HepG2 (cell line): ENCODE results near the gene AHCYL1. TPM values are rescaled to one million over a fixed set of nuclear protein-coding genes. Genes with fewer than 3 reads are reported as not detected.
A peak's percentile ranks its signal among the peaks of the same experiment; 100 is the strongest.

Source experiments
- ATF7-NPFF ChIP-seq: sonication (generic); formaldehyde crosslinking; IDR thresholded peaks from 2 replicates; pipeline ENCODE4 v1.8.1; 2023; ENCODE audit warnings: mild to moderate bottlenecking, low read depth, missing genetic modification reagents, moderate library complexity
- GATA4 ChIP-seq: sonication (generic); IDR thresholded peaks from 2 replicates; pipeline ENCODE4 v1.6.1; 2016; ENCODE audit warnings: antibody characterized with exemption, low read depth, borderline replicate concordance
- HNRNPUL1 ChIP-seq: fragments of 200-400 bp; formaldehyde crosslinking; IDR thresholded peaks from 2 replicates; pipeline ENCODE4 v1.6.1; 2017; ENCODE audit warnings: low read depth, mild to moderate bottlenecking, low read length, moderate library complexity
- MED13 ChIP-seq: sonication (generic); formaldehyde crosslinking; IDR thresholded peaks from 2 replicates; pipeline ENCODE4 v1.5.0; 2020; ENCODE audit warnings: missing genetic modification reagents
- NR2C2 ChIP-seq: sonication (generic); formaldehyde crosslinking; IDR thresholded peaks from 2 replicates; pipeline ENCODE4 v1.4.0; 2020; ENCODE audit warnings: missing genetic modification reagents, mild to moderate bottlenecking, moderate library complexity, borderline replicate concordance
- PHF5A ChIP-seq: IDR thresholded peaks from one replicate; pipeline ENCODE4 v1.6.1; 2018; ENCODE audit warnings: low read depth, missing genetic modification reagents; ENCODE audit not compliant: unreplicated experiment
- SIN3A ChIP-seq: IDR thresholded peaks from 2 replicates; pipeline ENCODE4 v1.6.1; 2011; ENCODE audit warnings: low read depth, mild to moderate bottlenecking, control low read depth, low read length, borderline replicate concordance
- STAT5B ChIP-seq: sonication (generic); formaldehyde crosslinking; IDR thresholded peaks from 2 replicates; pipeline ENCODE4 v1.4.0; 2020; ENCODE audit warnings: missing genetic modification reagents
- ZNF891 ChIP-seq: sonication (generic); formaldehyde crosslinking; IDR thresholded peaks from 2 replicates; pipeline ENCODE4 v1.5.0; 2020; ENCODE audit warnings: mild to moderate bottlenecking, missing genetic modification reagents
- polyA plus RNA-seq, 8 experiments: library from polyadenylated mRNA; depleted of rRNA in 3 of 8; stranded (reverse) in 7 of 8; unstranded in 1 of 8; fragments of >200 nt; fragmentation: Illumina TruSeq in 4 of 8; extraction: Trizol in 4 of 8; gene quantifications; 2 replicates each; pipeline versions ENCODE4 v1.2.1 to v1.2.3, GENCODE V29; 2011 to 2016; ENCODE audit warnings: low read depth in 4 of 8, missing spikeins in 1 of 8, mixed read lengths in 1 of 8; ENCODE audit not compliant: insufficient read depth in 1 of 8
- total RNA-seq, 5 experiments: library from RNA; depleted of rRNA; stranded (reverse); fragments of >200 nt; fragmentation: Illumina TruSeq; extraction: Trizol; gene quantifications; 2 replicates each; pipeline ENCODE4 v1.2.3, GENCODE V29; 2016; ENCODE audit warnings: low read depth in 1 of 5
- TF ChIP-seq, protein P1 (sequence below): sonication (generic); formaldehyde crosslinking; IDR thresholded peaks from 2 replicates; pipeline ENCODE4 v1.5.1; 2020; ENCODE audit warnings: mild to moderate bottlenecking, missing genetic modification reagents
- TF ChIP-seq, protein P2 (sequence below): sonication (generic); formaldehyde crosslinking; IDR thresholded peaks from 2 replicates; pipeline ENCODE4 v1.5.1; 2020; ENCODE audit warnings: missing genetic modification reagents, mild to moderate bottlenecking, borderline replicate concordance
- TF ChIP-seq, protein P3 (sequence below): sonication (generic); formaldehyde crosslinking; IDR thresholded peaks from 2 replicates; pipeline ENCODE4 v1.4.0; 2020; ENCODE audit warnings: missing genetic modification reagents
- TF ChIP-seq, protein P4 (sequence below): sonication (generic); formaldehyde crosslinking; IDR thresholded peaks from 2 replicates; pipeline ENCODE4 v1.4.0; 2020; ENCODE audit warnings: missing genetic modification reagents, borderline replicate concordance
- TF ChIP-seq, protein P5 (sequence below): sonication (generic); formaldehyde crosslinking; IDR thresholded peaks from 2 replicates; pipeline ENCODE4 v1.4.0; 2020; ENCODE audit warnings: missing genetic modification reagents

Gene AHCYL1
- total and polyA plus RNA-seq, 2 of the 13 experiments (the other 11 are each of a cell fraction or from before 2014, with no cell fraction given), result 40.9 to 76.3 TPM

DNA sequence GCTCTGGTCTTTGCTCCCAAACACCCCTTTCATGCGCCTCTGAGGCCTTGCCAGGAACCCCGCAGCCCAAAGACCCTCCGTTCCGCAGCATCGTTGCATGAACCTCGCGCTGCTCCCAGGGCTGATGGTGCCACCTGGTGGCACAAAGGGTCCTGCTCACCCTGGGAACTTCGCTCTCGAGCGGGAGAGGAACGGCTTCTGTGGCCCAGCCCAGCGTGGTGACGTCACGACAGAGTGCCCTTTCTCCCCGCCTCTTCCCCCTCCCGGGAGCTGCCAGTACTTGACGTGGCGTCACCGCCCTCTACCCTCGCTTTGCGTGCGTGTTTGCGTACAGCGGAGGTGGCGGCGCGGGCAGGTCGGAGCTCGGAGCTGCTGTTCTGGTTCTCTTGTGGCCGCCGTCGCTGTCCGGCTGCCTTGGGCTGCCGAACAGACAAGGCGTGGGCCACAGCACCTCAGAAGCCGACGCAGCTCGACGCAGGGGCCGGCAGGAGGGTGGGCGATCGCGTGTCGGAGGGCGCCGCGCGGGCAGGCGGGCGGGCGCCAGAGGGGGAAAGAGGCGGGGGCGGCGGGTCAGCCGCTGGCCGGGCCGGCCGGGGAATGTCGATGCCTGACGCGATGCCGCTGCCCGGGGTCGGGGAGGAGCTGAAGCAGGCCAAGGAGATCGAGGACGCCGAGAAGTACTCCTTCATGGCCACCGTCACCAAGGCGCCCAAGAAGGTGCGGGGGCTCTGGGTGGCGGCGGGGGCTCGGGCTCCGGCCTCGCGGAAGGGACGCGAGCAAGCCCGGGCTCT lies at the start of gene AHCYL1 (continued):
- TF ChIP-seq, protein P1, sequence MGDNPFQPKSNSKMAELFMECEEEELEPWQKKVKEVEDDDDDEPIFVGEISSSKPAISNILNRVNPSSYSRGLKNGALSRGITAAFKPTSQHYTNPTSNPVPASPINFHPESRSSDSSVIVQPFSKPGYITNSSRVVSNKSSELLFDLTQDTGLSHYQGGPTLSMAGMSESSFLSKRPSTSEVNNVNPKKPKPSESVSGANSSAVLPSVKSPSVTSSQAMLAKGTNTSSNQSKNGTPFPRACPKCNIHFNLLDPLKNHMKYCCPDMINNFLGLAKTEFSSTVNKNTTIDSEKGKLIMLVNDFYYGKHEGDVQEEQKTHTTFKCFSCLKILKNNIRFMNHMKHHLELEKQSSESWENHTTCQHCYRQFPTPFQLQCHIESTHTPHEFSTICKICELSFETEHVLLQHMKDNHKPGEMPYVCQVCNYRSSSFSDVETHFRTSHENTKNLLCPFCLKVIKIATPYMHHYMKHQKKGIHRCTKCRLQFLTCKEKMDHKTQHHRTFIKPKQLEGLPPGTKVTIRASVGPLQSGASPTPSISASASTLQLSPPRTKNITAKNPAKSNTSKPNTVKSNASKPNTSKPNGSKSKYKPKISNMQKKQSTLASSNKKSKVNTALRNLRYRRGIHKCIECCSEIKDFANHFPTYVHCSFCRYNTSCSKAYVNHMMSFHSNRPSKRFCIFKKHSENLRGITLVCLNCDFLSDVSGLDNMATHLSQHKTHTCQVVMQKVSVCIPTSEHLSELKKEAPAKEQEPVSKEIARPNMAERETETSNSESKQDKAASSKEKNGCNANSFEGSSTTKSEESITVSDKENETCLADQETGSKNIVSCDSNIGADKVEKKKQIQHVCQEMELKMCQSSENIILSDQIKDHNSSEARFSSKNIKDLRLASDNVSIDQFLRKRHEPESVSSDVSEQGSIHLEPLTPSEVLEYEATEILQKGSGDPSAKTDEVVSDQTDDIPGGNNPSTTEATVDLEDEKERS, result peak; percentile 54; the same call in 1 of the 2 replicates
- peak; percentile 69; the same call in 1 of the 2 replicates for TF ChIP-seq SIN3A
- TF ChIP-seq, protein P2, sequence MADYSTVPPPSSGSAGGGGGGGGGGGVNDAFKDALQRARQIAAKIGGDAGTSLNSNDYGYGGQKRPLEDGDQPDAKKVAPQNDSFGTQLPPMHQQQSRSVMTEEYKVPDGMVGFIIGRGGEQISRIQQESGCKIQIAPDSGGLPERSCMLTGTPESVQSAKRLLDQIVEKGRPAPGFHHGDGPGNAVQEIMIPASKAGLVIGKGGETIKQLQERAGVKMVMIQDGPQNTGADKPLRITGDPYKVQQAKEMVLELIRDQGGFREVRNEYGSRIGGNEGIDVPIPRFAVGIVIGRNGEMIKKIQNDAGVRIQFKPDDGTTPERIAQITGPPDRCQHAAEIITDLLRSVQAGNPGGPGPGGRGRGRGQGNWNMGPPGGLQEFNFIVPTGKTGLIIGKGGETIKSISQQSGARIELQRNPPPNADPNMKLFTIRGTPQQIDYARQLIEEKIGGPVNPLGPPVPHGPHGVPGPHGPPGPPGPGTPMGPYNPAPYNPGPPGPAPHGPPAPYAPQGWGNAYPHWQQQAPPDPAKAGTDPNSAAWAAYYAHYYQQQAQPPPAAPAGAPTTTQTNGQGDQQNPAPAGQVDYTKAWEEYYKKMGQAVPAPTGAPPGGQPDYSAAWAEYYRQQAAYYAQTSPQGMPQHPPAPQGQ (CRISPR knock-in tag), result no peak; the same call in 1 of the 2 replicates
- TF ChIP-seq MED13 (CRISPR knock-in tag), result peak; percentile 82
- TF ChIP-seq, protein P3, sequence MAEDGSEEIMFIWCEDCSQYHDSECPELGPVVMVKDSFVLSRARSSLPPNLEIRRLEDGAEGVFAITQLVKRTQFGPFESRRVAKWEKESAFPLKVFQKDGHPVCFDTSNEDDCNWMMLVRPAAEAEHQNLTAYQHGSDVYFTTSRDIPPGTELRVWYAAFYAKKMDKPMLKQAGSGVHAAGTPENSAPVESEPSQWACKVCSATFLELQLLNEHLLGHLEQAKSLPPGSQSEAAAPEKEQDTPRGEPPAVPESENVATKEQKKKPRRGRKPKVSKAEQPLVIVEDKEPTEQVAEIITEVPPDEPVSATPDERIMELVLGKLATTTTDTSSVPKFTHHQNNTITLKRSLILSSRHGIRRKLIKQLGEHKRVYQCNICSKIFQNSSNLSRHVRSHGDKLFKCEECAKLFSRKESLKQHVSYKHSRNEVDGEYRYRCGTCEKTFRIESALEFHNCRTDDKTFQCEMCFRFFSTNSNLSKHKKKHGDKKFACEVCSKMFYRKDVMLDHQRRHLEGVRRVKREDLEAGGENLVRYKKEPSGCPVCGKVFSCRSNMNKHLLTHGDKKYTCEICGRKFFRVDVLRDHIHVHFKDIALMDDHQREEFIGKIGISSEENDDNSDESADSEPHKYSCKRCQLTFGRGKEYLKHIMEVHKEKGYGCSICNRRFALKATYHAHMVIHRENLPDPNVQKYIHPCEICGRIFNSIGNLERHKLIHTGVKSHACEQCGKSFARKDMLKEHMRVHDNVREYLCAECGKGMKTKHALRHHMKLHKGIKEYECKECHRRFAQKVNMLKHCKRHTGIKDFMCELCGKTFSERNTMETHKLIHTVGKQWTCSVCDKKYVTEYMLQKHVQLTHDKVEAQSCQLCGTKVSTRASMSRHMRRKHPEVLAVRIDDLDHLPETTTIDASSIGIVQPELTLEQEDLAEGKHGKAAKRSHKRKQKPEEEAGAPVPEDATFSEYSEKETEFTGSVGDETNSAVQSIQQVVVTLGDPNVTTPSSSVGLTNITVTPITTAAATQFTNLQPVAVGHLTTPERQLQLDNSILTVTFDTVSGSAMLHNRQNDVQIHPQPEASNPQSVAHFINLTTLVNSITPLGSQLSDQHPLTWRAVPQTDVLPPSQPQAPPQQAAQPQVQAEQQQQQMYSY (CRISPR knock-in tag), result 0 out of 2 replicates have a peak, but pooled peaks have one; percentile 25
- TF ChIP-seq ATF7-NPFF (CRISPR knock-in tag), result peak; percentile 55; the same call in 1 of the 2 replicates
- TF ChIP-seq ZNF891 (CRISPR knock-in tag), result peak; percentile 64; the same call in 1 of the 2 replicates
- TF ChIP-seq, protein P4, sequence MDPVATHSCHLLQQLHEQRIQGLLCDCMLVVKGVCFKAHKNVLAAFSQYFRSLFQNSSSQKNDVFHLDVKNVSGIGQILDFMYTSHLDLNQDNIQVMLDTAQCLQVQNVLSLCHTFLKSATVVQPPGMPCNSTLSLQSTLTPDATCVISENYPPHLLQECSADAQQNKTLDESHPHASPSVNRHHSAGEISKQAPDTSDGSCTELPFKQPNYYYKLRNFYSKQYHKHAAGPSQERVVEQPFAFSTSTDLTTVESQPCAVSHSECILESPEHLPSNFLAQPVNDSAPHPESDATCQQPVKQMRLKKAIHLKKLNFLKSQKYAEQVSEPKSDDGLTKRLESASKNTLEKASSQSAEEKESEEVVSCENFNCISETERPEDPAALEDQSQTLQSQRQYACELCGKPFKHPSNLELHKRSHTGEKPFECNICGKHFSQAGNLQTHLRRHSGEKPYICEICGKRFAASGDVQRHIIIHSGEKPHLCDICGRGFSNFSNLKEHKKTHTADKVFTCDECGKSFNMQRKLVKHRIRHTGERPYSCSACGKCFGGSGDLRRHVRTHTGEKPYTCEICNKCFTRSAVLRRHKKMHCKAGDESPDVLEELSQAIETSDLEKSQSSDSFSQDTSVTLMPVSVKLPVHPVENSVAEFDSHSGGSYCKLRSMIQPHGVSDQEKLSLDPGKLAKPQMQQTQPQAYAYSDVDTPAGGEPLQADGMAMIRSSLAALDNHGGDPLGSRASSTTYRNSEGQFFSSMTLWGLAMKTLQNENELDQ (CRISPR knock-in tag), result no peak
- peak; percentile 97 for TF ChIP-seq NR2C2 (CRISPR knock-in tag)
- TF ChIP-seq, protein P5, sequence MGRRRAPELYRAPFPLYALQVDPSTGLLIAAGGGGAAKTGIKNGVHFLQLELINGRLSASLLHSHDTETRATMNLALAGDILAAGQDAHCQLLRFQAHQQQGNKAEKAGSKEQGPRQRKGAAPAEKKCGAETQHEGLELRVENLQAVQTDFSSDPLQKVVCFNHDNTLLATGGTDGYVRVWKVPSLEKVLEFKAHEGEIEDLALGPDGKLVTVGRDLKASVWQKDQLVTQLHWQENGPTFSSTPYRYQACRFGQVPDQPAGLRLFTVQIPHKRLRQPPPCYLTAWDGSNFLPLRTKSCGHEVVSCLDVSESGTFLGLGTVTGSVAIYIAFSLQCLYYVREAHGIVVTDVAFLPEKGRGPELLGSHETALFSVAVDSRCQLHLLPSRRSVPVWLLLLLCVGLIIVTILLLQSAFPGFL, result no peak
- no peak for TF ChIP-seq HNRNPUL1
- TF ChIP-seq STAT5B, result no peak; the same call in 1 of the 2 replicates
- TF ChIP-seq GATA4, result 0 out of 2 replicates have a peak, but pooled peaks have one; percentile 54
- TF ChIP-seq PHF5A (CRISPR knock-in tag), result peak; percentile 62
